Activated naive CD8-positive, alpha-beta T cell treated with anti-CD3 and anti-CD28 coated beads, Interleukin-2, amount 50 U/mL, for 16 hours (primary cell): ENCODE data around the gene KIAA2012.

Source experiments
- DNase-seq: peaks from one replicate; pipeline ENCODE4 v3.0.0-alpha.2; 2020; ENCODE audit warnings: low read depth, low spot score

The KIAA2012 gene

DNA sequence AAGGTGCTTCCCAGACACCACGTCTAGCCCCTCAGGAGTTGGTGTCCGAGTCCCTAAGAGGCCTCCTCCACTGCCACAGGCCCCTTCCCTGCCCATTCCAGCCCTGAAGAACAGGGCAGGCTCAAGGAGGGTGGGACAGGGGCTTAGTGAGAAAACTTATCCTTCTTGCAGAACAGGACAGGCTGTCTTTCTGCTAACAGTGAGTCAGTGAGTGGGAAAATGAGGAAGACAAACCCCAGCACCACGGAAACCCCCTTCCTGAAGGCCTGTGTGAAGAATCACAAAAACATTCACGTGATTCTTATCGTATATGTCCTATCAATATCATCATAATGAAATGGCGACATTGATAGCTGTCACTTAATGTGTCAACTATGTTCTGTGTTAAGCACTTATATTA, 29.6 kb upstream of the KIAA2012 start:
- DNase-seq: no peak

DNA sequence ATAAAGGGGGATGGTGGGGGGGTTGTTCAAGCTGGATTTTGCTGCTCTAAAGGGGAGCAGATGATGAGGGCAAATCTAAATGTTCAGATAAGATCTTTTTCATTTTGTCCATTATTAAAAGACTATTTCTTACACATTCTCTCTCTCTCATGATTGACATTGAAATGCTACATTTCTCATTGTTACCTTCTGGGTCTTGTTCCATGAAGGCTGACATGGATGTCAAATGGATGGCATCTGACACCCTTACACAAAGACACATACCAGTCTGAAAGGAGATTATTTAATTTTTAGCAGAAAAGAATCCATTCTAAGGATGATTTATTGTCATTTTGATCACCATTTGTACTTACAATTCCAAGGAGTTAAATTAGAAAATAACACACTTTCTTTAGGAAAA, 28.3 kb upstream of the KIAA2012 start:
- no peak for DNase-seq

DNA sequence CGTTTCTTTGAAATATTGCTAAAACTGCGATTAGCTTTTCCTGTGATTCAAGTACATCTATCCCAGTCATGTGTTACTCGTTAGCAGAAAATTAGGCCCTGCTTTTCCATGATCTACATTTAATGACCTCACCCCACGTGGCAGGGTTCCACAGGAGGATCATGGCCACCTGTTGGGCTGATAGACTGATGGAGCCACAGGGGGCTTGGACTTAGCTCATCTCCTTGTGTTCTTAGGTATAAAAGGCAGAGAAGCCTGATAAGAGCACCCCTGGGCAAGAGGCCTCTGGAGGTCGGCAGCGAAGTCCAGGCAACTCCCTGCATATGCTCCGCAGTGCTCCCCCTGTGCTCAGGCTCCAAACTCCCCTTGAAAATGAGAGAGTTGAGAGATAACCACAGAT, 26.5 kb upstream of the KIAA2012 start:
- no peak for DNase-seq

DNA sequence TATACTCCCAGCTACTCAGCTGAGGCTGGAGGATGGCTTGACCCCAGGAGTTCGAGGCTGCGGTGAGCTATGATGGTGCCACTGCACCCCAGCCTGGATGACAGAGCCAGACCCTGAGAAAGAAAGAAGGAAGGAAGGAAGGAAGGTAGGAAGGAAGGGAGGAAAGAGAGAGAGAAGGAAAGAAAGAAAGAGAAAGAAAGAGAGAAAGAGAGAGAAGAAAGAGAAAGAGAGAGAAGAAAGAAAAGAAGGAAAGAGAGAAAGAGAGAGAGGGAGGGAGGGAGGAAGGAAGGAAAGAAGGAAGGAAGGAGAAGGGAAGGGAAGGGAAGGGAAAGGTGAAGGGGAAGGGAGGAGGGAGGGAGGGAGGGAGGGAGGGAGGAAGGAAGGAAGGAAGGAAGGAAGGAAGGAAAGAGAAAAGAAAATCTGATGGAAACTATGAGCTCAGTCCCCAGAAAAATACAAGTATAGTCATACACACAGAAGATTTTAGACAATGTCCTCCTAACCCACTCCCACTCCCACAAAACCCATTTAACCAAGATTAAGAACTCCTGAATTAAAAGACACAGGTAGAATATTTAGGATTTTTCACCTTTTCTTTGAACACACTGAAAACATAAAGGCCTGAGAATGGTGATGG, 23.8 kb upstream of the KIAA2012 start:
- no peak for DNase-seq

DNA sequence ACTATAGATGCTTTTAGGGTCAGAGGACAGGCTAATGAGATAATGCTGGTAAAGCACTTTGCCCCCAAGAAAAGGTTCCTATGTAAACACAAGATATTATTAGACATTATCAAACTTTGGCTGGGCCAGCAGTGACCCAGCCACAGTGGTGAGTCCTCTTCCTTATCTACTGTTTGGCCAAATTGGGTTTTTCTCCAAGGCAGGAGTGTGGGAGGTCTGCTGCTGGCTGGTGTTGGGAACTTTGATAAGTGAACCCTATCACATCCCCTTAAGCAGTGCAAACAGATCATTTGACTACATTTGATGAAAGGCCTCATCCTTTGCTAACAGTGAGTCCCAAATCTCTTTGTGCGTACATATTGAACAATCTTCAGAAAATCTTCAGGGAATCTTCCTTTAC, 23.2 kb upstream of the KIAA2012 start:
- DNase-seq: no peak

DNA sequence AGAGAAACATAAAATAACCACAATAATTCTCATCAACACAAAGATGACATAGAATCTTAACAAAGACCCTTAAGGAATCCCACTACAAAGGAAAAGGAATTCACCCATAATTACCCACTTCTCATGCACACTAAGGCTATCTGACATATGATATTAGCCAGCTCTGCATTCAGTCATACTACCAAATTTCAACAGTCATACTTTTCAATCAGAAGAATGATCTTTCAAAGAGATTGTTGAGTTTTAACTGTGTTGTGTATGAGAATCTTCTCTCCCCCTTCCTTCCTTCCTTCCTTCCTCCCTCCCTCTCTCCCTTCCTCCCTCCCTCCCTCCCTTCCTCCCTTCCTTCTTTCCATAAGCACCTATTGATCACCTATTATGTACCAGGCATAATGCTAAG, 22.4 kb upstream of the KIAA2012 start:
- DNase-seq: no peak

DNA sequence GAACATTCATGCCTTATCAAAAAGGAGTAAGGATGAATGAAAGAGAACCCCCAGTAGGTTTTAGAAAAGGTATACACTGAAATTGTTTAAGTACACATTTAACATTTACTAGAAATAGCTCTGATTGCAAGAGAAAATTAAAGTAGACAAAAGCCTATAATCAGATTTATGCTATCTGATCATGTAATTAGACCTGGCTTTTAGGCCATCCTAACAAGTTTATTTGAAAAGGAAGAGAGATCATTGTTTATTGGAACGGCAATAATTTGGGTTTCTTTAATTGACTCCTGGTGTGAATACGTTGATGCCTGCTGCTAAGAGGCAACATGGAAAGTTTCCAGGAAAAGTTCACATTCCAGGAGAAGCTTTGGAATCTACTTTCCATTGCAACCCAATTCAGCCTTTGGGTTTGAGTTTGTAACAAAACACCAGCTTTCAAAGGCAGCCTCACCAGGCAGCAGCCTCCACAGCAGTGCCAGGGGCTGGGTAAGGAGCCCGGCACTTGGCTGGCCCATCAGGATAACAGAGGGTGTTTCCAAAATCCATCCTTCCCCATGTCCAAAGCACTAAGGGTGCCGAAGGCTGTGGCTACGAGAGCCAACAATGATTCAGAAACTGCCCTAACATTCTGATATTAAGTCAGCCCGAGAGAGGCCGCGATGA, 21.4 kb upstream of the KIAA2012 start:
- no peak for DNase-seq

DNA sequence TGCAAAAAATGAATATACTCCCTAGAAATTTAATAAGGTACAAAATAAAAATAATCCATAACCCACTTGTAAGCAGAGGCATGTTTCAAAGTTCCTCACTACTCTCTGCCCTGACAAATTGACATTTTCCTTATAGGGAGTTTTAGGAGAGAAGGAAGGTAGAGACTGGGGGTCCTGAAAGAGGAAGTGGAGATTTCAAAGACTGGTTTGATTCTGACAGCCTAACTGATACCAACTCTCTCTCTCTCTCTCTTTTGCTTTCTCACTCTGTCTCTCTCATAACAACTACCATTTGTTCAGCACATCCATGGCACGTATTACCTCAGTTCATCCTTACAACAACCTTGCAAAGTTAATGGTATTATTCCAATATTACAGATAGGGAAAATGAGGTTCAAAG, 20.8 kb upstream of the KIAA2012 start:
- DNase-seq: no peak

DNA sequence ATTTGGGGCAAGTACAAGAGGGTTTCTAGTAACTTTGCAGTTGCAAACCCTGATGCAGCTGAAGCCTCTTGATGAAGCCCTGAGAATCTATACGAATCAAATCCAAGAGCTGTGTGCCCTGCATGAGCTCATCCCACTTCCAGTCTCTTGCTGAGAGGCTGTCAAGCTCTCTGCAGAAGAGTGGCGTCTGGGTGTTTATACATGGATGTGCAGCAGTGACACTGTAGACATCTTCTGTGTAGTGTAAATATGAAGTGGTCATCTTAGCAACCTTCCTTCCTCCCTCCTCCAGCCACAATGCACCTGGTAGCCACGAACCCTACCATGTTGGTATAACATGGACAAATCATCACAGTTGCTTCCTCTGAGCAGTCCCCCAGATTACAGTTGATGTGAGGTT, 18.4 kb upstream of the KIAA2012 start:
- no peak for DNase-seq

DNA sequence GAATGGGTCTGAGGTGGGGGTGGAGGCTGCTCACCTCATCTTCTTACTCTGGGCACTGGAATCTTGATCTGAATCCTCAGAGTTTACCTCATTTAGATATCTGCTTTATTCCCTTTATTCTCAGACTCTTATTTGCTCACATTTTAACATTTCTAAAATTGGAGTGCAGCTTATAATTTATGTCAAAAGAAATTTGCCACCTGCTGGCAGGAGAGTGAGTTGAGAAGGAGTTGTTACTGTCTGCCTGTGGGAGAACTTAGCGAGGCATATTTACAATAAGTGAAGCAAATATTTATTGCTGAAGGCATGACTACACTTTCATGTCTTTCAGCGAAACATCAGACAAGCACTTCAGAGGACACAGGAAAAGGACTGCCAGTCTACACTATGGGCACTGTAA, 16.4 kb upstream of the KIAA2012 start:
- DNase-seq: no peak

DNA sequence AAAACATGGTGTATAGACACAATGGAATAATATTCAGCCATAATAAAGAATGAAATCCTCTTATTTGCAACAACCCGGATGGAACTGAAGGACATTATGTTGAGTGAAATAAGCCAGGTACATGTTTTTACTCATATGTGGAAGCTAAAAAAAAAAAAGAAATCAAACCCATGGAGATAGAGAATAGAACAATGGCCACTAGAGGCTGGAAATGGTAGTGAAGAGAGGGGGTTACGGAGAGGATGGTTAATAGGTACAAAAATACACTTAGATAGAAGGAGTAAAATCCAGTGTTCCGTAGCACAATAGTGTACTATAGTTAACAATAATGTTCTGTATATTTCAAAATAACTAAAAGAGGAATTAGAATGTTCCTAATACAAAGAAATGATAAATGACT, 12.8 kb upstream of the KIAA2012 start:
- DNase-seq: no peak

DNA sequence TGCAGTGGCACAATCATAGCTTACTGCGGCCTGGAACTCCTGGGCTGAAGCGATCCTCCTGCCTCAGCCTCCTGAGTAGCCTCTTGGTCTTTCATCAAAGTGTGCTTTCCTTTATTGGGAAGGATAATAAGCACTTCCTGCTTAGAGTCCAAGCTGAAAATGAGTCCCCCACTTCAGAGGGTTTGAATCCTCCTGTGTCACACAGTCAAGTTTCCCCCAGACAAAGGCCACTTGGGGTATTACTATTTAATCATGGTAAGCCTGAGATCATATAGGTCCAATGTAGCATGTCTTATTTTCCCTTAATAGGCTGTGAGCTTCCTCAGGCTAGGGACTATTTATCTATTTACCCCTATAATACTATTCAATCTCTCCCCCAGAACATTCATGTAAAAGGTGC, 11.4 kb upstream of the KIAA2012 start:
- DNase-seq: no peak

DNA sequence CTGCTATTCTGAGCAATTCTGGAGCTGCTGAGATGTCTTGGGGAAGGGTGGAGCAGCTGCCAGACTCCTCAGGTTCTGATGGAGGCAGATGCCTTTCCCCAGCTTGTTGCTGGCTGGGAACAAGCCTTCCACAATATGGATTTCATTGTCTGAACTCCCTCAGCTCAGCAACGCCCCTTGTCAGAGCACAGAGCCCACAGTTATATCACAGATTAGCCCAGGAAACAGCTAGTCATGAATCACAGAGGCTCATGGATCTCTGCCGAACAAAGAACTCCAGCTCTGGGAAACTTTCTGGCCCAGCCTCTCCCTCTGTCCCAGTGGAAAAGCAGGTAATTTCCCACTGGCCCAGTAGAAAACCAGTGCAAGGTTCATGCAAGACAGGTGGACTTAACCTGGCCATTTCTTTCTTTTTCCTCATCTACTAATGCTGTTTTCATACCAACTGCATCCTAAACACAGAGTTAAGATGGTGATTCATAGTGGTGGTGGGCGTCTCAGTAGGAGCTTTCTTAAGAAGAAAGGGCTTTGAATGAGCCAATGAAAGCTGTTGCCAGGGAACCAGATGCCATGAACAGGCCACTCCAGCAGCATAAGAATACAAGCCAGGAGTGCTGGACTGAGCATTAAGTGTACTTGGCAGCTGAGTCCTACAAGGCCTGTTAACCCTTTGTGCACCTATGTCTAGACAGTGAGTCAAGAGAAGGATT, 8.7 kb upstream of the KIAA2012 start:
- DNase-seq: no peak

DNA sequence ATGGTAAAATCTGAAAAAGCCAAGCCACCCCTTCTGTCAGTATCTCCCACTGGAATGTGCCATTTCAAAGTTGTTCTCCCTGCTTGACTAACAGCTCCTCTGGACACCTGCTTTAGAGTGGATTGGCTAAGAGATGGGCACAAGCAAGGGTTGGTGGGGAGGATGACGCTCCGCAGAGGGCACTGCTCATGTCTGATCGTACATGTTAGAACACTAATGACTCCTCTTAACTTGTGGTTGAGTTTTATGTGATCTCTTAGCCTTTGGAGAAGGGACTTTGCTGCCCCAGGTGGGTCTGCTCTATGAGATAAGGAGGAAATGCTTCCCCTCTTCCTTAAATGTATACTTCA, 8.2 kb upstream of the KIAA2012 start:
- DNase-seq: no peak

DNA sequence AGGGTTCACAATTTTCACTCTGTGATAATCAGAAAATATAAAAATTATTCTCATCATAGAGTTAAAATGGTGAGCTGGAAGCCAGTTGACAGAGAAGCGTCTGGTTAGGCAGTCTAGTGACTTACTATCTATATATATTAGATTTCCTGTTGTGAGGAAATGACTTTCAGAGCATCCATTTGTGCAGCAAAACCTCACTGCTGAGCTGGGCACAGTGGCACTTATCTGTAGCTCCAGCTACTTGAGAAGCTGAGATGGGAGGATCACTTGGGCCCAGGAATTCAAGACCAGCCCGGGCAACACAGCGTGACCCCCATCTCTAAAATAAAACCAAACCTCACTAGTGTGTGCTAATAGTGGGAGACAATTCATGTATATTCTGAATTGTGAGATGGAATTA, 7.2 kb upstream of the KIAA2012 start:
- DNase-seq: no peak

DNA sequence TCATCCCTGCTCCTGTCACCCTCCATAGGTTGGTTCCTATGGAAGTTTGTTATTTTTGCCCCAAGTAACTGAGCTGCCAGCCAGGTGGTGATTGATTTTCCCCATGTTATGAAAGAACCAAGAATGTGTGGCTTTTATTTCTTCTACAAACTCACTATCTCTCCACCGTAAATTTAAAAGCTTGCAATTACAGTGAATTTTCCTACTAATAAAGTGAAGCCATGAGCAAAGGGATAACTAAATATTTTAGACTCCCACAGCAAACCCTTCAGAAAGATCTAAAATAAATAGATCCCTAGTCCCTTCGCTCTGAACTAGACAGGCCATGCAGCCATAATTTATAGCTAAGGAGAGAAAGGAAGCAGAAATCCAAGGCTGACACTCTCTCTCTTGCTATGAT, 6.2 kb upstream of the KIAA2012 start:
- no peak for DNase-seq

DNA sequence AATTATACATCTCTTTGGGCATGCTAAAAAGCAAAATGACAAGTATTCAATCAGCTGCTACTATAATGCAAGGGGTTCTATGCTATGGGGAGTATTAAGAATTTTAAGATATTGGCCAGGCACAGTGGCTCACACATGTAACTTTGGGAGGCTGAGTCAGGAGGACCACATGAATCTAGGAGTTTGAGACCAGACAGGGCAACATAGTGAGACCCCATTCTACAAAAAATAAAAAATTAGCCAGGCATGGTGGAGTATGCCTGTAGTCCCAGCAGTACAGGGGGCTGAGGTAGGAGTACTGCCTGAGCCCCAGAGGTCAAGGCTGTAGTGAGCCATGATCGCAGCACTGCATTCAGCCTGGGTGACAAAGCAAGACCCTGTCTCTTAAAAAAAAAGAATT, 5.5 kb upstream of the KIAA2012 start:
- no peak for DNase-seq

DNA sequence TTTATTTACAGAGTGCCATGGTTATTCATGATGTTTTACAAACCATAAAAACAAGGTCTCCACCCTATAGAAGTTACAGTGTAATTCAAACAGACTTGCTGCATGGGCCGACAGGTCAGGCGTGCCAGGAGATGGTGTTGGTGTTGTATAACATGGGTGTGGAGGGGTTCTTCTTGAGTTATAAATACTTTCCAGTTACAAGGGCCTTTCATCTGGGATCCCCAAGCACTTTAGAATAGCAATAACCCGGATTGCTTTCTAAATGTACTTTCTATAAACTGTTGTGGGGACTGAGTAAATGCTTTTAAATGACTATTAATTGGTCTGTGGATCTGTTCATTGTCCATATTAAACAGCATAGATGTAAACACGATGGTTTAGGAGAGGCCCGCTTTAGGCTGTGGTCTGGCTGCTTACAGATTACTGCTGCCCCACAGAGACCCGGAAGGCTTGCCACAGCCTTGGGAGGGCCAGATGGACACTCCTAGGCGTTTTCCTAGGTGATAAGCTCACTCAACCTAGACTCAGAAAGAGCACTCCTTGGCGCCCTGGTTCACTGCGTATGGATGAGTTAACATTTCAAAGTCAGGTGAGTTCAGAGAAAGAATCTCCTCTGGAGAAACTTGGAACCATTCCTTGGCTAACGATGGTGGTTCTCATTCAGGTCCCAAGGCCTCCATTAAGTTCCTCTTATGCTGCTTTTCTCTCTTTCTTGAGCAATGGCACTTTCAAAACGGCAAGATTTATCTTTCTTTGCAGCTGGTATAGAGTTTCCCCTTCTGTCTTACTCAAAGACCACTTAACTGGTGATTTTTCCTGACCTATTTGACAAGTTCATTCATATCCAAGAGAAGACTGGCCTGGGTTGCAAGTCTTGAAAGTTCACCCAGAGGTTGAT, 3.6 kb upstream of the KIAA2012 start:
- DNase-seq: no peak

DNA sequence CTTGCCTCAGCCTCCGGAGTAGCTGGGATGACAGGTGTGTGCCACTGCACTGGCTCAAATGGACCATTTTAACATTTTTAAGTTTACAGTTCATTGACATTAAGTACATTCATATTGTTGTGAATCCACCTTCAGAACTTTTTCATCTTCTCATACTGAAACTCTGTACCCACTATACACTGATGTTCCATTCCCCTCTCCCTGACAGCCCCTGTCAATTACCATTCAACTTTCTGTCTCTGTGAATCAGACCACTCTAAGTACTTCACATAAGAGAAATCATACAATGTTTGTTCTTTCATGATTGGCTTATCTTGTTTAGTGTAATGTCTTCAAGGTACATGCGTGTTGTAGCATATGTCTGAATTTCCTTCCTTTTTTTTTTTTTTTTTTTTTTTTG, 1.9 kb upstream of the KIAA2012 start:
- no peak for DNase-seq

DNA sequence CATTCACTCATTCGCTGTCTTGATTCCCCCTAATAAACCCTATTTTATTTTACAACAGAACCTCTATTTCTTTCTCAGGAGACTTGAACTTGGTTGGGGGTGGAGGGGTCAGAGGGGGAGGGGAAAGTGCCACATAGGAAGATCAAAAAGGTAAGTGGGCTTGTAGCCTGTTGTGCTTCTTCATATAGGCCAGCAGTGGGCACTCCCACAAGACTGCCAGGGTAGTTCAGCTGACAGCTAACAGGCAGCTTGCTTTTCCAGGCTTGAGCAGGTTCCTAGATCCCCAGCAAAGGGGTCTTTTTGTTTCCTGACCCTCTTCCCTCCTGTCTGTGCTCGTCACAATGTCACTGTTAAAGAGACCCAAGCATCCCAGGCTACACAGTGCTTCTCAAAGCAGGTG, 829 bp upstream of the KIAA2012 start:
- DNase-seq: no peak

DNA sequence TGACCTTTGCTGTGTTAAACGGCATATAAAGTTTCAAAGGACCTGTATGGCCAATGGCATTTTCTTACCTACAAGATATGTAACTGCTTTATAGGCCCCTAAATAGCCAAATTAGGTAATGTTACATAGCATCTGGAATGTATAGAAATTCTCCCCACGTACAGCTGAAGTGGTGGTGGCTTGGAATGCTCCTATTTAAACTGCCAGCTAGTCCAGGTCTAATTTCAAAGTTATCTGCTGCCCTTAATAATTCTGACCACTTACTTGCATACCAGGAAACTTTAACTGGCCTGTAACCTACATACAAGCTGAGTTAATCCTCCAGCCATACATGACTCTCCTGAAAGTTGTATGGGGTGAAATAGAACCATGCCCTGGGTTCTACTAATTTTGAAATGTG, 1.3 kb downstream of the KIAA2012 start:
- DNase-seq: no peak

DNA sequence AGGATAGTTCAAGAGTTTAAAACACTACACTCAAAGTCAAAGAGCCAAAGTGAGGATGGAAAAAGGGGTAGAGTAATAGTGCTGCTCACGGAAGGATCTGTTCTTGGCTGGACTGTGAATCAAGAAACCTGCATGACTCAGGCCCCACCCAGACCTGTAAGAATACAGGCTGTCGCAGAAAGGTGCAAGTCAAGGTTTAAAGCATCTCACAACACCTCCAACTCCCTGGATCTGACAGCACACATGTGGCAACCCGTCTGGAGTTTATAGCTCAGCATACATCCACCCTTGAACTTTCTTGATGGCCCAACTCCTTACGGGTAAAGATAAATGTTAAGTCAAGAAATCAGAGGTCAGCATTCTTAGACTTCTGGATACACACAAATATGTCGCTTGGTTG, 6.3 kb downstream of the KIAA2012 start:
- DNase-seq: no peak
